Measurements from ENCODE around the gene PPP1R18. TPM values are rescaled to one million over a fixed set of nuclear protein-coding genes. Genes with fewer than 3 reads are reported as not detected.

PPP1R18 gene, protein sequence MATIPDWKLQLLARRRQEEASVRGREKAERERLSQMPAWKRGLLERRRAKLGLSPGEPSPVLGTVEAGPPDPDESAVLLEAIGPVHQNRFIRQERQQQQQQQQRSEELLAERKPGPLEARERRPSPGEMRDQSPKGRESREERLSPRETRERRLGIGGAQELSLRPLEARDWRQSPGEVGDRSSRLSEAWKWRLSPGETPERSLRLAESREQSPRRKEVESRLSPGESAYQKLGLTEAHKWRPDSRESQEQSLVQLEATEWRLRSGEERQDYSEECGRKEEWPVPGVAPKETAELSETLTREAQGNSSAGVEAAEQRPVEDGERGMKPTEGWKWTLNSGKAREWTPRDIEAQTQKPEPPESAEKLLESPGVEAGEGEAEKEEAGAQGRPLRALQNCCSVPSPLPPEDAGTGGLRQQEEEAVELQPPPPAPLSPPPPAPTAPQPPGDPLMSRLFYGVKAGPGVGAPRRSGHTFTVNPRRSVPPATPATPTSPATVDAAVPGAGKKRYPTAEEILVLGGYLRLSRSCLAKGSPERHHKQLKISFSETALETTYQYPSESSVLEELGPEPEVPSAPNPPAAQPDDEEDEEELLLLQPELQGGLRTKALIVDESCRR
- 75.3 and 97.1 TPM in 2 replicates for total RNA-seq

DNA sequence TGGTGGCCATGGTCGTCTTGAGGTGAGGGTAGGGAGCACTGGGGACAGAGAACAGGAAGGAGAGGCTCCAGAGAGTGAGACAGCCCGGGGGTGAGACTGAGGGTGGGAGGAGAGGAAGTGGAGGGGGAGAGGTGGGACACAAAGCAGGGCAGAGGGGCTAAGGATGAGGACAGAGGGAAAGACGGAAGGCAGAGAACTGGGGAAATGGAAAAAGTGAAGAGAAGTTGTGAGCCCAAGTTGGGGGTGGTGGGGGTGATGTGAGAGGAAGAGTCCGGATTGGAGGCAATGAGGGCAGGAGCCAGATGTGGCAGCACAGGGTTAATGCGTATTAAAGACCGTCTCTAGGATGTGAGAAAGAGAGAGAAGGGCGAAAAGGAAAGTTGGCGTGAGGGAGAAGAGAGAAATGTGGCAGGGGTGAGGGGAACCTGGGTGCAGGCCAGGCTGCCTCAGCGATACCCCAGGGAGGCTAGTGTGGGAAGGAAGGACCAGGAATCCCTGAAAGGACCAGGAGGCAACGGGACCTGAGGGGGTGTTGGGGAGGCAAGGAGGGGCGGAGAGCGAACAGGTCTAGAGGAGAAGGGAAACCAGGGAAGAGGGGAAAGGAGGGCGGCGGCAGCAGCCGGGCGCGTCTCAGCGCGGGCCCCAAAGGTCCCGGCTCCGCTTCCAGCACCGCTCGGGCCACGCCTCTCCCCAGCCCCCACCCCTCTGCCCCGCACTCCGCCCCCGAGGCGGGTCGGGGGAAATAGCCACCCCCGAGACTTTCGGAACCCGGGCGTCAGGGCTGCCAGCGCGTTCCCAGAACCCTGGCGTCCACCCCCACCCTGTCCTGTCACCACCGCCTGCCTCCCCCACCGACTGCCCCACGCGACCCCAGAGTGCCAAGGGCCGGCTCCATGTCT lies at the start of gene PPP1R18:
TSS of gene PPP1R18 (minus strand) at position 637 of the 899 bp plus-strand sequence. CDS start at position 10, 627 bp downstream.

DNA sequence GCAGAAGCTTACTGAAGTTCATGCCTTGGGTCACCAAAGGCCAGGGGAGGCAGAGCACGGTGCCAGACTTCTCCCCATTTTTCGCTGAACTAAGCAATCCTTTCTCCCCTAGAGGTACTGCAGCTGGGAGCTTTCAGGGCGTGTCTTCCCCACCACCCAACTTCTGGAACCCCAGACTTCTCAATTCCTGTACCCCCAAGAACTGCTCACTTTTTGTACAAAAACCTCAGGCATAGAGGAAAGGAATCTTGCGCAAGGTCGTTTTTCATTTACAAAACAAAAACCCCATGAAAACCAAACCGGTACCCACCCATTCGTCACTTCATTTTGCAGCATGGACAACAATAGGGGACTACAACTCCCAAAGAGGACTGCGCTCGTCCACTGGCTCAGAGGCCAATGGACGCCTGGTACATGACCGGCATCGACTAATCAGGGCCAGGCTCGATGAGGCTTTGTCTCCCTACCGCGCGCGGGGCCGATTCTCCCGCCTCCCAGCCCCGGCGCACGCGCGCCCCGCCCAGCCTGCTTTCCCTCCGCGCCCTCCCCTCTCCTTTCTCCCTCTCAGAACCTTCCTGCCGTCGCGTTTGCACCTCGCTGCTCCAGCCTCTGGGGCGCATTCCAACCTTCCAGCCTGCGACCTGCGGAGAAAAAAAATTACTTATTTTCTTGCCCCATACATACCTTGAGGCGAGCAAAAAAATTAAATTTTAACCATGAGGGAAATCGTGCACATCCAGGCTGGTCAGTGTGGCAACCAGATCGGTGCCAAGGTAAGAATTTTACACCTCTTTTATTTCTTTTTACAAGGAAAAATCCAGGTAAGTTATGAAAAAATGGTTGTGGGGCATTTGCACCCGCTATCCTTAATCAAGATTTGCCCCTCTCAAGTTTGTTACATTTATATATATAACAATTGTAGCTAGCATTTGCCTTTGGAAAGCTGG lies 33.6 kb upstream of the PPP1R18 start, which contains the start of gene TUBB:
TSS of gene TUBB (plus strand) at position 562 of the 947 bp plus-strand sequence. CDS start at position 717, 155 bp downstream.

DNA sequence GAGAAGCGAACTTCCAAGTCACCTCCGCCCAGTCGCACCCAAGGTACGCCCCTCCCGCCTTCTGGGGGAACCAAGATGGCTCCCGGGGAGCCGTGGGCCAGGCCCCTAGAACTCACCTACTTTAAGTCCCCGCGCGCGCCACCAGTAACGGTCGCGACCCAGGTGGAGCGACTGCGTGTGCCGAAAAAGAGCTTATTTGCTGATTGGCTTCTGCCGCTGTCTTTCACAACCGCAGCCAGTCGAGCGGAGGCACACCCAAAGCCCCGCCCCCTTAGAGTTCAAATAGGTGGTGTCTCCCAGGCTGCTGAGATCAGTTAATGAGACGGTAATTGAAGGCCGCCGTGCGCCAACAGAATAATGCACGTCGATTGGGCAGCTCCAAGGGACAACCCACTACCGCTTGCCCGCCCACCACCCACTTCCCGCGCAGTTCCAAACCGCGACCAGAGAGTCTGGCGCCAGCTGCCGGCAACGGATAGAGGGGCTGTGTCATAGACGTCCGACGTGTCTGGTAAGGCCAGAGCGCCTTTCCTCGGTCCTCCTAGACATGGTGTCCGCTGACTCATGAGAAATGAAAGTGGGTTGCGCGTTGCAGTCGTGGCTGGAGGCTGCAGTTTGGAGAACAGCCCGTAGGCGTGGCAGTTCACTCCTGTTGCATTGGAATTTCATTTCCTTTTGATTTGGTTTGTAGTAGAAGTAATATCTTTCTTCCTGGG lies 30.8 kb upstream of the PPP1R18 start, which contains the start of gene MDC1:
TSS of gene MDC1 (minus strand) at position 153 of the 716 bp plus-strand sequence. CDS start 2,106 bp downstream, outside the sequence.

DNA sequence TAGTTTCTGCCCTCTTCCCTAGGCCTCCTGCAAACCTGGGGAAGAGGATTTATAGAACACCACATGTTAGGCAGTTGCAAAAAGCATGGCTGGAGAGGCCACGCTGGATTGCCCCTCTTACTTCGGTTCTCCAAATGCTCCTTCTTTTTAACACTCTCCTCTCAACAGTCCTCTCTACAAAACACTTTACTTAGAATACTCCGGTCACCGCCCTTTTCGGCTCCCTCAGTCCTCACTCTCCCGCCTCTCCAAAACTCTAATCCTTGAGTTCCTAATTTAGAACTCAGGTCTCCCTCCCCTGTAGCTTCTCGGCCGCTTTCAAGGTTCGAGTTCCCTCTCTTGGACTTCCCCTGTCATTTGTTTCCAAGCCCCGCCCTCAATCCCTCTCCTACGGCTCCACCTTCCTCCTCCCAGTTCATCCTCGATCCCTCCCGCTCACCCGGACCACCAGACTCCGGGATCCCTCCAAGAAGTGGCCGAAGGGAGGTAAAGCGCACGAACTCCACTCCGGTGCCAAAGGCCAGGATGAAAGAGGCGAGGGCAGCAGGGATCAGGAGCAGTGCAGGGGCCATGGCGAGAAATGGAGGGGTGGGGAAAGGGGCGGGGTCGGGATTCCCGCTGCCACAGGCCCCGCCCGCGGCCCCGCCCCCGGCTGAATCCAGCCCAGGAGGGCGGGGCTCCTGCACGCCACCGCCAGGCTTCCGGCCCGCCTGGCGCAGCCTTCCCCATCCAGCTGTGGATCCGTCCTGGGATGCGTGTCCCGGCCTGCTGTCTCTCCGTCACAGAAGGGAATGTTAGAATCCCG lies 4.2 kb upstream of the PPP1R18 start, which contains the start of gene NRM:
TSS of gene NRM (minus strand) at position 582 of the 805 bp plus-strand sequence. CDS start at position 572, 10 bp downstream.

DNA sequence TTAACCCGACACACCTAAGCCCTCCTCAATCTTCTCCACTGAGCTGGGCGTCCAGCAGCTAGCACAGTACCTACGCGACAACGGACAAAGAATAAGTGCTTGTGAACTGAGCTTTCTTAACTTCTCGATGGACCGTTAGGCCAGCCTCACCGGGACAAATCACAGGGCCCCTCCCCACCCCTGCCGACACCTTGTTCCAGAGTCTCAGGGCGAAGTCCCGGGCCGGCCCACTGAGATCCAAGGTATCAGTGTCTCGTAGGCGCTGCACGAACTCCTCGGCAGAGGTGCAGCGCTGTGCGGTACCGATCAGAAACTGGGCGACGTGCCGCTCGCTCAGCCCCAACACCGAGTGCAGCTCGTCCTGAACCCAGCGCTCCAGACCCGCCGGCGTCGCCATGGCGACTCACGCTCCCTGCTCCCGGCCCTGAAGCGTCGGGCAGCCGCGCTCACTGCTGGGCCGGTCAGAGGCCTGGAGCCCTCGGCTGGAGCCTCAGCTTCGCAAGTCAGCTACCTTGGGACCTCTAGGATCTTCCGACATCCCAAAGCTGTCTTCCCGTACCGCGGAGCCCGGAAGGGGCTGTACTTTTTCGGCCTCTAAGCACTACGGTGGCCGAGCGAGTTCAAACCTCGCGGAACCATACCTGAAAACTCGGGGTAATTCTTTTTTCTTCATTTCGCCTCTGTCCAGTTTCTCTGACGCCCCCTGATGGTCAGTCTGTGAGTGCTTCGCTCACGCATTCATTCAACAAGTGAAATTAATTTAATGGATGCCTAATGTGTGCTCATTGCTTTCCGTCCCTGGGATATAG lies 13.8 kb downstream of the PPP1R18 start, which contains the start of gene DHX16:
TSS of gene DHX16 (minus strand) at position 562 of the 809 bp plus-strand sequence. CDS start at position 397, 165 bp downstream.

DNA sequence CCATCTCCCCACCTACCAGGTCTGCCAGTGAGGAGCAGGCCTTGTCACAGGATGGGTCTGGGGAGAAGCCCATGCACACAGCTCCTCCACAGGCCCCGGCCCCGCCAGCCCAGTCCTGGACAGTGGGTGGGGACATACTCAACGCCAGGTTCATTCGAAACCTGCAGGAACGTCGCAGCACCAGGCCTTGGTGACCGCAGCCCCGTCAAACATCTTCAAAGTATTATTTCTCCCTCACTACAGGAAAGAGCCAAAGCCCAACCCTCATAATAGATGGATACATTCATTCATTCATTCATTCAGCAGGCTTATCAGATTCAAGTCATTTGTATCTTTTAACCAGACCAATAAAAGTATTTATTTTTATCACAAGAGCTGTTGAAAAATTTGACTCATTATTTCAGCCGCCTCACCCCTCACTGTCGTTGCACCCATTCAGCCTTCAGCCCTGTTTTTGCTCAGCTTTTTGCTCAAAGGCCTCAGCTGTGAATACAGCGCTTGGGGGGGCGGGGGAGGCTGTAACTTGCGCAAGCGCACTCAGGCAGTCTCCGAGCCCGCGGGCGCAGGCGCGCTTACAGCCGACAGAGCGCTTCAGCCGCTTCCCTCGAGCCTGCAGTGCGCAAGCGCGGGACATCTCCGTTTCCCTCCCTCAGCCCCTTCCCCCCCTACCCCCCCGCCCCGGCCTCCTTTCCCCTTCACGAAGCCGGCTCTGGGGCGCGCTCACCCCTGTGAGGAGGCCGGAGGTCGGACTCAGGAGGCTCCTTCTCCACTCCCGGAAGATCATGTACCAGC lies 39.8 kb downstream of the PPP1R18 start, which contains the start of gene C6orf136:
TSS of gene C6orf136 (plus strand) at position 684 of the 792 bp plus-strand sequence. CDS start at position 783, 99 bp downstream.

DNA sequence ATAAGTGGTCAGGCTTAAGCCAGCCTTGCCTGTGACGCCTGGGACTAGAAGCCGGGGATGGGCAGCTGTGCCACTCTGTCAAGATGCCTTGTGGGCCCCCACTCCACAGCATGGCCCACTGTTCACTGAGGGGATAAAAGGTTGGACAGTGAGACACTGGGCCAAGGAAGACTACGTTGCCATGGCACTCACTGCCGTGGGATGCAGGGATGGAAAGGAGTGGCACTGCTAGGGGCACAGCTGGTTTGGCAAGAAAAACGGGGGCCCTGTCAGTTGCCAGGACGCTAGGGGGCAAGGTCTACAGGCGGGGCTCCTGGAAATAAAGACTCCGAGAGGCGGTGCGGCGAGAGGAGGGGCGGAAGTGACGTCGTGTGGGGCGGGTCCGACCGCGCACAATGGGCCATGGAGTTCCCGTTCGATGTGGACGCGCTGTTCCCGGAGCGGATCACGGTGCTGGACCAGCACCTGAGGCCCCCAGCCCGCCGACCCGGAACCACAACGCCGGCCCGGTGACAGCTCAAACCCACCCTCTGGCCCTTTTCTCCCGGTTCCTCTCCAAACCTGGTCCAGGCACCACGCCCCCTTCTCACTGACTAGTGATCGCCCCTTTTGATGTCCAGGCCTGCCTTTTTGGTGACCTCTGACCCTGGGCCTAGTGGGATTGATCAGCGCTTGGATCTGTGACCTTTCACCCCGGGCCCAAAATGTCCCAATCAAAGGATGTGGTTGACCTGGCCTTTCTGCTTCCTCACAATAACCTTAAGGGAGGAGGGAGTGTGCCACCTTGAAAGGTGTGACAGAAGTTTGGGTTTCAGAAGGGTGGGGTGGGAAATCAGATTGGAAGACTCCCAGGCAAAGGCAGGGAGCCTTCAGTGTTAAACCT lies 59.7 kb downstream of the PPP1R18 start, which contains the start of gene ATAT1:
TSS of gene ATAT1 (plus strand) at position 391 of the 883 bp plus-strand sequence.

Other genes starting within 250 kb of the PPP1R18 start
- 122 and 194 TPM in 2 replicates for gene HLA-E, start 197.1 kb downstream of the PPP1R18 start, total RNA-seq
- gene GNL1, start 130.2 kb downstream of the PPP1R18 start, total RNA-seq: 39.2 and 43.2 TPM in 2 replicates
- 2.3 and 4.0 TPM in 2 replicates for gene PRR3, start 129.3 kb downstream of the PPP1R18 start, total RNA-seq
- 34.5 and 41.9 TPM in 2 replicates for gene ABCF1, start 115.2 kb downstream of the PPP1R18 start, total RNA-seq
- gene PPP1R10, start 69.4 kb downstream of the PPP1R18 start, total RNA-seq: 24.8 and 31.6 TPM in 2 replicates
- 62.8 and 82.6 TPM in 2 replicates for gene MRPS18B, start 68.8 kb downstream of the PPP1R18 start, total RNA-seq
- 1.6 and 6.2 TPM in 2 replicates for gene ATAT1, start 59.8 kb downstream of the PPP1R18 start, total RNA-seq
- 6.1 and 10.6 TPM in 2 replicates for gene C6orf136, start 39.5 kb downstream of the PPP1R18 start, total RNA-seq
- 19.4 and 33.6 TPM in 2 replicates for gene DHX16, start 13.6 kb downstream of the PPP1R18 start, total RNA-seq
- 7.4 and 12.4 TPM in 2 replicates for gene NRM, start 4.3 kb upstream of the PPP1R18 start, total RNA-seq
- 9.9 and 17.6 TPM in 2 replicates for gene MDC1, start 30.6 kb upstream of the PPP1R18 start, total RNA-seq
- gene TUBB, start 33.7 kb upstream of the PPP1R18 start, total RNA-seq: 521 and 1,018 TPM in 2 replicates
- 26.1 and 35.9 TPM in 2 replicates for gene FLOT1, start 56.0 kb upstream of the PPP1R18 start, total RNA-seq
- 518 and 821 TPM in 2 replicates for gene IER3, start 57.9 kb upstream of the PPP1R18 start, total RNA-seq
- gene DDR1, start 197.9 kb upstream of the PPP1R18 start, total RNA-seq: 225 and 283 TPM in 2 replicates
- 8.5 and 13.6 TPM in 2 replicates for gene GTF2H4, start 221.6 kb upstream of the PPP1R18 start, total RNA-seq
- 20.7 and 29.4 TPM in 2 replicates for gene VARS2, start 227.6 kb upstream of the PPP1R18 start, total RNA-seq
- not detected in 2 replicates for gene SFTA2, start 245.5 kb upstream of the PPP1R18 start, total RNA-seq

All from hair follicular keratinocyte (primary cell).